ENCODE measurements around the gene CIZ1. TPM values are rescaled to one million over a fixed set of nuclear protein-coding genes. Genes with fewer than 3 reads are reported as not detected.
"Not testable (repeated sequence)": the region's sequence is repeated elsewhere in the genome, so short reads cannot be mapped to it uniquely, and the experiment has no call there.

CIZ1 gene
- total RNA-seq, 1 donor from 2014 or later, result 164 TPM

DNA sequence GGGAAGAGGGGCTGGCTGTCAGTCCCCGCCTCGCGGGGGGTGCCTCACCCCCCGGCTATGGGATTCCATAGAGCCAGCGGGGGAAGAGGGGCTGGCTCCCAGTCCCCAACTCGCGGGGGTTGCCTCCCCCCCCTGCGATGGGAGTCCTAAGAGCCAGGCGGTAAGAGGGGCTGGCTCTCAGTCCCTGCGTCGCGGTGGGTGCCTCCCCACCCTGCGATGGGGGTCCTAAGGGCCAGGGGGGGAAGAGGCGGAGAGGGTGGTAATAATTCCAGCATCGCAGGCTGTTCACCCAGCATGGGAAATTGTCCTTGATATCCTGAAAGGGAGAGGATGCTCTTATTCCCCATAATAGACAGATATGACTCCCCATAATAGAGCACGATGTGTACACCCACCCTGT is 51.8 kb downstream of the CIZ1 start:
- Mint-ChIP-seq H3K36me3 (ENCODE audit: insufficient read depth) (no peaks in the 10 kb centered on the region), H3K27me3 (peaks cover 12% of the 10 kb centered on the region), H3K27ac (no peak overlapping the region), H3K9me3 (ENCODE audit: low read depth) (no peaks in the 10 kb centered on the region), H3K4me1 (ENCODE audit: low read depth) (no peaks in the 10 kb centered on the region), H3K4me3 (ENCODE audit: low read depth) (no peak overlapping the region)
- DNase-seq (ENCODE audit: low spot score, unreplicated experiment), result no peak
- TF ChIP-seq, protein P1, sequence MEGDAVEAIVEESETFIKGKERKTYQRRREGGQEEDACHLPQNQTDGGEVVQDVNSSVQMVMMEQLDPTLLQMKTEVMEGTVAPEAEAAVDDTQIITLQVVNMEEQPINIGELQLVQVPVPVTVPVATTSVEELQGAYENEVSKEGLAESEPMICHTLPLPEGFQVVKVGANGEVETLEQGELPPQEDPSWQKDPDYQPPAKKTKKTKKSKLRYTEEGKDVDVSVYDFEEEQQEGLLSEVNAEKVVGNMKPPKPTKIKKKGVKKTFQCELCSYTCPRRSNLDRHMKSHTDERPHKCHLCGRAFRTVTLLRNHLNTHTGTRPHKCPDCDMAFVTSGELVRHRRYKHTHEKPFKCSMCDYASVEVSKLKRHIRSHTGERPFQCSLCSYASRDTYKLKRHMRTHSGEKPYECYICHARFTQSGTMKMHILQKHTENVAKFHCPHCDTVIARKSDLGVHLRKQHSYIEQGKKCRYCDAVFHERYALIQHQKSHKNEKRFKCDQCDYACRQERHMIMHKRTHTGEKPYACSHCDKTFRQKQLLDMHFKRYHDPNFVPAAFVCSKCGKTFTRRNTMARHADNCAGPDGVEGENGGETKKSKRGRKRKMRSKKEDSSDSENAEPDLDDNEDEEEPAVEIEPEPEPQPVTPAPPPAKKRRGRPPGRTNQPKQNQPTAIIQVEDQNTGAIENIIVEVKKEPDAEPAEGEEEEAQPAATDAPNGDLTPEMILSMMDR (IDR thresholded peaks at IDR 0.05; ENCODE audit: unreplicated experiment), result no peak

DNA sequence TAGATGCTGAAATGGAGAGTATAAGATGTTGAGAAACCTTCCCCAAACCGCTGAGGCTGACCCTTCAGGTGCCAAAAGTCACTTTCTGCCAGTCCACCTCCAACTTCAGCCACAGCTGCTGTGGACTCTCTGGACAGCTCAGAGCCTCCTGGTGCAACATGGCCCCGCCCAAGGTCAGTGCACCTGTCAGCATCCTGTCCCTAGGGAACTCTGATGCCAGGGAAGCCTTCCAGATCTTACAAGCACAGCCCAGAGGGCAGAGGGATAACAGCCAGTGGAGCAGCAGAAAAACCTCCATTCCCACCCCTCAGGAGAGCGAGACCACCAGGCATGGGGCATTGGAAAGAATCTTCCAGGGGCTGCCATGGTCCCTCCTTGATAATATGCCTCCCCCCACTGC is 53.4 kb downstream of the CIZ1 start:
- no peak overlapping the region for H3K27ac Mint-ChIP-seq
- DNase-seq (ENCODE audit: low spot score, unreplicated experiment), result no peak

DNA sequence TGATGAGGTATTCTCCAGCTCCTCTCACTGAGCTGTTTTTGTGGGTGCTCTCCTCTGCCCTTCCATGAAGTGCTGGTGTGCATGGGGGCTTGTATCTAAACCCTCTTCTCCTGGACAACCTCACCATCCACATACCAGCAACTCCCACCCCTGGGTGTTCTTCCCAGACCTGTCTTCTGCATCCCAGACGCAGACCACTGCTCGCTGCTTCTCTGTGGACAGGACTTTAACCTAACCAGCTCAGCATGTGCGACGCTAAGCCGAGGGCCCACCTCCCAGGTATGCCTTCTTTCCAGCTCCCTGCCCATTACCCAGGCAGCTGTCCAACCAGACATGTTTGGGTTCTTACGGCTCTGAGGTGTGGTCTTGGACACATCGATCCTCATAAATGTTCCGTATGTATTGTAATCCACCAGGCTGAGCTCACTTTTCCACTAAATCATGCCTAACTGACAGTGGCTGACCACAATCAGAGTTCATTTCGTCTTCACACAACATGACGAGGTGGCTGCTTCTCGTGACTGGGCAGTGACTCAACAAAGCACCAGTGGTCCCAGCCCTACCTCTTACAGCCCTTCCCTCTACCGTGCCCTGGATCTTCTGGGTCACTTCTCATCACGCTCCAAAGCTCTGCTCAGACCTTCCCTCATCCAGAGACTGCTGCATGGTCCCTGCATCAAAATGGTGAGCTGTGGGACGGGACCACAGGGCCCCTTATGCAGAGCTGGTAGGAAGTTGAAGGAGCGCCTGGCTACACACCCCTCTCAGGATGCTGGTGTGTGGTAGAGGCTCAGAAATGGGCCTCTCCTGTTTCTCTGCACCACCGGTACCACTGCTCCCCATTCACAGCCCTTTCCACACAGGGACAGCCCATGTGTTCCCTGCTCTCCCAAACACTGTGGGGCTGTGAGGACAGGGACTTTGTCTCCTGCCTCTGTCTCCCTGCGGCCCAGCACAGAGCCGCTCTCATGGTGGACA is 54.3 kb downstream of the CIZ1 start:
- TF ChIP-seq, protein P1 (IDR thresholded peaks at IDR 0.05; ENCODE audit: unreplicated experiment), result no peak
- H3K27ac Mint-ChIP-seq, result no peak overlapping the region
- no peak for DNase-seq (ENCODE audit: low spot score, unreplicated experiment)
- H3K27me3 Mint-ChIP-seq, result peaks cover 13% of the 10 kb centered on the region
- peaks cover 10% of the 10 kb centered on the region for H3K4me1 Mint-ChIP-seq (ENCODE audit: low read depth)
- H3K4me3 Mint-ChIP-seq (ENCODE audit: low read depth), result no peak overlapping the region
- no peaks in the 10 kb centered on the region for H3K36me3 Mint-ChIP-seq (ENCODE audit: insufficient read depth)
- no peaks in the 10 kb centered on the region for H3K9me3 Mint-ChIP-seq (ENCODE audit: low read depth)

More for the DNA sequence above, 53.4 kb downstream of the CIZ1 start:
- no peaks in the 10 kb centered on the region for H3K9me3 Mint-ChIP-seq (ENCODE audit: low read depth)
- H3K36me3 Mint-ChIP-seq (ENCODE audit: insufficient read depth), result no peaks in the 10 kb centered on the region
- TF ChIP-seq, protein P1 (IDR thresholded peaks at IDR 0.05; ENCODE audit: unreplicated experiment), result no peak
- peaks cover 13% of the 10 kb centered on the region for H3K27me3 Mint-ChIP-seq
- no peak overlapping the region for H3K4me3 Mint-ChIP-seq (ENCODE audit: low read depth)
- peaks cover 2% of the 10 kb centered on the region for H3K4me1 Mint-ChIP-seq (ENCODE audit: low read depth)

DNA sequence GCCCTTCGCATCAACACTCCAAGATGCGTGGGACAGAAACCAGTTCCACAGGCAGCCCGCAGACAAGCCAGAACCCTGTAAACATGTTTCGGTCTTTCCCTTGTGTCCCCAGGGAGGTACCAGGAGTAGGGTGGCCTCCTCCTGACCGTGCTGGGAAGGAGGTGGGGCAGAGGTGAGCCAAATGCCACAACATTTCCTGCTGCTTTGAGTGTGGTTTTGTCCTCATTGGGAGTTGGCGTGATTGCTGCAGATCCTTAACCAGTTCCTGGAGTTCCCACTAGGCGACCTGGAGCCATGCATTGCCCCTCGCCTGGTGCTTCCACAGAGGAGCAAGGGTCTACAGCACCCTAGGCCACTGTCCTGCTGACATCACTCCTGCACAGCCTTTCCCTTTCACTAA is 55.8 kb downstream of the CIZ1 start:
- not testable (repeated sequence) for DNase-seq (ENCODE audit: low spot score, unreplicated experiment); H3K27ac Mint-ChIP-seq; H3K4me3 Mint-ChIP-seq (ENCODE audit: low read depth); H3K36me3 Mint-ChIP-seq (ENCODE audit: insufficient read depth); H3K9me3 Mint-ChIP-seq (ENCODE audit: low read depth); H3K27me3 Mint-ChIP-seq
- H3K4me1 Mint-ChIP-seq (ENCODE audit: low read depth), result peaks cover 14% of the 10 kb centered on the region

DNA sequence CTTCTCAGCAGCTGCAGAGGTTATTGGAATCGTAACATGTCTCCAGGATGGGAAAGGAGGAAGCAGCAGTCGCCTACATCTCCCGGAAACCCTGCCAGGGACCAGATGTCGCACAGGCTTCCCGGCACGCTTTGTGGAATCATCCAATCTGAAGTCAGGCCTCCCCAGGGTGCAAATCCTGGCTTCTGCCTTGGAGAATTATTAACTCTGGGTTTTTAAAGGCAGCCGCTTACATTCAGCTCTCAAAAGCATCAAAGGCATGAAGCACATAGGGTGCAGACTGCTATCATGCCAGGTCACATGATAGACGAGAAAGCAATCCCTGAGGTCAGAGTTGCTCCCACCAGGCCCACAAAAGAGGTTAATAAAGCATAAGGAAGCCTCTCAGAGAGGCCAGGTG is 59.2 kb downstream of the CIZ1 start:
- H3K4me3 Mint-ChIP-seq (ENCODE audit: low read depth); DNase-seq (ENCODE audit: low spot score, unreplicated experiment); H3K9me3 Mint-ChIP-seq (ENCODE audit: low read depth); H3K27me3 Mint-ChIP-seq; H3K36me3 Mint-ChIP-seq (ENCODE audit: insufficient read depth): not testable (repeated sequence)
- Mint-ChIP-seq H3K27ac (peak overlapping the region; percentile 86), H3K4me1 (ENCODE audit: low read depth) (peaks cover 14% of the 10 kb centered on the region)

DNA sequence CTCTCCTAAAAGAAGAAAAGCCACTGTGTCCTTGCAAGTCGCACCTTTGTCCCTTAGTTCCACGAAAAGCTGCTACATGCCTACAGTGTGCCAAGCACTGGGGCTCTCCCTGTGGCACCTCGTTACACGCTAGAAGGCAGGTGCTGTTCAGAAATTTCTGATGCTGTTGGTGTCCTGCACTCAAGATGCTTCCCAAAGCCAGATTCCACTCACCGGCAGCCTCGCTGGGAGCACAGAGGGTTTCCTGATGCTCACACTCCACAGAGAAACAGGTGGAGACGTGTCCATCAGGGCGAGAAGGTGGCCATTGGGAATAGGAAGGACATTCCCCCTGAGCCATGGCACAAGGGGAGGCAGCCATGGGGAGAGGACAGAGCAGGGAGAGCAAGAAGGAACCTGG is 60.0 kb downstream of the CIZ1 start:
- DNase-seq (ENCODE audit: low spot score, unreplicated experiment); H3K27me3 Mint-ChIP-seq; H3K4me3 Mint-ChIP-seq (ENCODE audit: low read depth); H3K36me3 Mint-ChIP-seq (ENCODE audit: insufficient read depth); H3K9me3 Mint-ChIP-seq (ENCODE audit: low read depth): not testable (repeated sequence)
- peak overlapping the region; percentile 86 for H3K27ac Mint-ChIP-seq
- peaks cover 15% of the 10 kb centered on the region for H3K4me1 Mint-ChIP-seq (ENCODE audit: low read depth)

DNA sequence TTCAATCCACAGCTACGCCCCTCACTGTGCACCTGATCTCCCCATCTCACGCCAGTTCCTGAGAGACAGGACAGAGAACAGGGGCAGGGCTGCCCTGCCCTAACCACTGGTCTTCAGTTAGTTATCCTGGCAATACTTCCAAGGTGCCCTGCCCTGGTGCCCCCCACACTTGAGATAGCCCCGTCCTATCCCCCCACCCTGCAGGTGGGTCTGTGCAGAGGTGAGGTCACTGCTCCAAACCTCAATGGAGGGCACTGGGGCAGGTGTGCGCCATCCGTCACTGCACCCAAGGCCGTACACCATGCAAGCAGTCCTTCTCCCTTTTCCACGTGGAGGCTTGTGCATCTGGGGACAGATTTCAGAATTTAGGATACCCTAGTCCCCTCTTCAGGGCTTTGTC is 60.7 kb downstream of the CIZ1 start:
- H3K36me3 Mint-ChIP-seq (ENCODE audit: insufficient read depth); H3K27ac Mint-ChIP-seq; H3K27me3 Mint-ChIP-seq; H3K4me3 Mint-ChIP-seq (ENCODE audit: low read depth); H3K9me3 Mint-ChIP-seq (ENCODE audit: low read depth); DNase-seq (ENCODE audit: low spot score, unreplicated experiment): not testable (repeated sequence)
- H3K4me1 Mint-ChIP-seq (ENCODE audit: low read depth), result peaks cover 21% of the 10 kb centered on the region

Measured in progenitor cell of endocrine pancreas (in vitro differentiated cells).